ENCODE measurements around the gene STK39.

Gene STK39

GRCh38 chr2:168003876-168004275, 243.5 kb downstream of the STK39 start:
- DNase-seq (ENCODE audit: low read depth in 3 of 3), result no peak

GRCh38 chr2:168002021-168002553, 245.3 kb downstream of the STK39 start:
- DNase-seq (ENCODE audit: low read depth in 3 of 3), result no peak

GRCh38 chr2:167992278-167992677, 255.1 kb downstream of the STK39 start:
- no peak for DNase-seq (ENCODE audit: low read depth in 3 of 3)

- DNase-seq (ENCODE audit: low read depth in 3 of 3), result no peak
These were observed 257.3 kb downstream of the STK39 start for GRCh38 chr2:167990062-167990461.

GRCh38 chr2:167988296-167988695, 259.1 kb downstream of the STK39 start:
- no peak for DNase-seq (ENCODE audit: low read depth in 3 of 3)

GRCh38 chr2:167987558-167987957, 259.8 kb downstream of the STK39 start:
- DNase-seq (ENCODE audit: low read depth in 3 of 3), result no peak

- no peak for DNase-seq (ENCODE audit: low read depth in 3 of 3)
These were observed 260.4 kb downstream of the STK39 start for GRCh38 chr2:167987026-167987425.

- no peak for DNase-seq (ENCODE audit: low read depth in 3 of 3)
These were observed 261.2 kb downstream of the STK39 start for GRCh38 chr2:167986223-167986622.

- DNase-seq (ENCODE audit: low read depth in 3 of 3), result no peak
These were observed 265.4 kb downstream of the STK39 start for GRCh38 chr2:167981945-167982344.

GRCh38 chr2:167980439-167980838, 267.0 kb downstream of the STK39 start:
- DNase-seq (ENCODE audit: low read depth in 3 of 3), result no peak

GRCh38 chr2:167972746-167973145, 274.6 kb downstream of the STK39 start:
- no peak for DNase-seq (ENCODE audit: low read depth in 3 of 3)

GRCh38 chr2:167972020-167972419, 275.4 kb downstream of the STK39 start:
- DNase-seq (ENCODE audit: low read depth in 3 of 3), result no peak

GRCh38 chr2:167966937-167967913, 280.2 kb downstream of the STK39 start:
- DNase-seq (ENCODE audit: low read depth in 3 of 3), result no peak

GRCh38 chr2:167965907-167966761, 281.3 kb downstream of the STK39 start:
- no peak for DNase-seq (ENCODE audit: low read depth in 3 of 3)

GRCh38 chr2:167964650-167965413, 282.6 kb downstream of the STK39 start:
- no peak for DNase-seq (ENCODE audit: low read depth in 3 of 3)

GRCh38 chr2:167963899-167964649, 283.3 kb downstream of the STK39 start:
- DNase-seq (ENCODE audit: low read depth in 3 of 3), result no peak

GRCh38 chr2:167962436-167963226, 284.8 kb downstream of the STK39 start:
- no peak for DNase-seq (ENCODE audit: low read depth in 3 of 3)

GRCh38 chr2:167961536-167962048, 285.8 kb downstream of the STK39 start:
- no peak for DNase-seq (ENCODE audit: low read depth in 3 of 3)

- no peak for DNase-seq (ENCODE audit: low read depth in 3 of 3)
These were observed 287.2 kb downstream of the STK39 start for GRCh38 chr2:167960089-167960747.
